Astrocyte (in vitro differentiated cells and primary cell): Measurements from ENCODE around the gene MAP2K7.

Experiments used
- EZH2 ChIP-seq: IDR thresholded peaks from 2 replicates; pipeline ENCODE4 v1.6.1; 2012; ENCODE audit warnings: mild to moderate bottlenecking, low read length, inconsistent platforms; ENCODE audit not compliant: insufficient read depth
- TF ChIP-seq, protein P1 (sequence below): IDR thresholded peaks from 2 replicates; pipeline ENCODE4 v1.5.1; 2011; ENCODE audit warnings: low read depth, mild to moderate bottlenecking, inconsistent platforms, low read length, moderate library complexity; ENCODE audit not compliant: insufficient read depth

DNA sequence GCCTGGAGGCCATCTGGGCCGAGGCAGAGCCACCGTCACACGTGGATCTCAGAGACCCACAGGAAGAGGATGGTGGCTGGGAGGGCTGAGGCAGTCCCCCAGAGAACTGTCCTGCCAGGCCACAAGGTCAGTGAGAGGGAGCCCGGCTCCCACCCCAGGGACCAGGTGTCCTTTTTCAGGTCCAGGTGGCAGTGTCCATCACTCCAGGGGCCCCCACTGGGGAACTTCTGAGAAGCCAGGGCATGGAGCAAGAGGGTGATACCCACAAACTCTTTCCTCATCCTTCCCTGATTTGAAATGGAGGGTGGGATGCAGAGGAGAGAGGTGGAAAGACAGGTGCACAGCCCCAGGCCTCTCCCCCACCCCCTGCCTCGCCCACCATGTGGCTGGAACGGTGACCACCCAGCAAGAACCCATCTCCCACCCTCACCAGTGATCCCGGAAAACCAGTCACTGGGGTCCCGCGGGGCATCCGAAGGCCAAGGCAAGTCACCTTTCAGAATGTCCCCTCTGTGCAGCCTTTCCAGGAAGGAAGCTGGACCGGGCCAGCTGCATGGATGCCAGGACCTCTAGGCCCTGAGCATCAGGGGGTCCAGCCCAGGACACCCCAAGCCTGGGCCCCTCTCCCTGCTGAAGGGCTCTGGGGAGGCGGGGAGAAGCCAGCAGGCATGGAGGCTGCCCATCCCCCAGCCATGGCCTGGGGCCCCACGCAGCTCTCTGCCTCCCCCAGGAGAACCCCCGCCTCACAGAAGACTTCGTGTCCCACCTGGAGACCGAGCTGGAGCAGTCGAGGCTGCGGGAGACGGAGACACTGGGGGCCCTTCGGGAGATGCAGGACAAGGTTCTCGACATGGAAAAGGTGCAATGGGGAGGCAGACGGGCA is 43.6 kb upstream of the MAP2K7 start:
- TF ChIP-seq, protein P1, sequence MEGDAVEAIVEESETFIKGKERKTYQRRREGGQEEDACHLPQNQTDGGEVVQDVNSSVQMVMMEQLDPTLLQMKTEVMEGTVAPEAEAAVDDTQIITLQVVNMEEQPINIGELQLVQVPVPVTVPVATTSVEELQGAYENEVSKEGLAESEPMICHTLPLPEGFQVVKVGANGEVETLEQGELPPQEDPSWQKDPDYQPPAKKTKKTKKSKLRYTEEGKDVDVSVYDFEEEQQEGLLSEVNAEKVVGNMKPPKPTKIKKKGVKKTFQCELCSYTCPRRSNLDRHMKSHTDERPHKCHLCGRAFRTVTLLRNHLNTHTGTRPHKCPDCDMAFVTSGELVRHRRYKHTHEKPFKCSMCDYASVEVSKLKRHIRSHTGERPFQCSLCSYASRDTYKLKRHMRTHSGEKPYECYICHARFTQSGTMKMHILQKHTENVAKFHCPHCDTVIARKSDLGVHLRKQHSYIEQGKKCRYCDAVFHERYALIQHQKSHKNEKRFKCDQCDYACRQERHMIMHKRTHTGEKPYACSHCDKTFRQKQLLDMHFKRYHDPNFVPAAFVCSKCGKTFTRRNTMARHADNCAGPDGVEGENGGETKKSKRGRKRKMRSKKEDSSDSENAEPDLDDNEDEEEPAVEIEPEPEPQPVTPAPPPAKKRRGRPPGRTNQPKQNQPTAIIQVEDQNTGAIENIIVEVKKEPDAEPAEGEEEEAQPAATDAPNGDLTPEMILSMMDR: no peak
- TF ChIP-seq EZH2: no peak
